ENCODE results near the gene LMNA. TPM values are rescaled to one million over a fixed set of nuclear protein-coding genes. Genes with fewer than 3 reads are reported as not detected.

Gene LMNA
- total RNA-seq, 6 experiments from 2014 or later = 79.4 to 129 (median 98.8) TPM

DNA sequence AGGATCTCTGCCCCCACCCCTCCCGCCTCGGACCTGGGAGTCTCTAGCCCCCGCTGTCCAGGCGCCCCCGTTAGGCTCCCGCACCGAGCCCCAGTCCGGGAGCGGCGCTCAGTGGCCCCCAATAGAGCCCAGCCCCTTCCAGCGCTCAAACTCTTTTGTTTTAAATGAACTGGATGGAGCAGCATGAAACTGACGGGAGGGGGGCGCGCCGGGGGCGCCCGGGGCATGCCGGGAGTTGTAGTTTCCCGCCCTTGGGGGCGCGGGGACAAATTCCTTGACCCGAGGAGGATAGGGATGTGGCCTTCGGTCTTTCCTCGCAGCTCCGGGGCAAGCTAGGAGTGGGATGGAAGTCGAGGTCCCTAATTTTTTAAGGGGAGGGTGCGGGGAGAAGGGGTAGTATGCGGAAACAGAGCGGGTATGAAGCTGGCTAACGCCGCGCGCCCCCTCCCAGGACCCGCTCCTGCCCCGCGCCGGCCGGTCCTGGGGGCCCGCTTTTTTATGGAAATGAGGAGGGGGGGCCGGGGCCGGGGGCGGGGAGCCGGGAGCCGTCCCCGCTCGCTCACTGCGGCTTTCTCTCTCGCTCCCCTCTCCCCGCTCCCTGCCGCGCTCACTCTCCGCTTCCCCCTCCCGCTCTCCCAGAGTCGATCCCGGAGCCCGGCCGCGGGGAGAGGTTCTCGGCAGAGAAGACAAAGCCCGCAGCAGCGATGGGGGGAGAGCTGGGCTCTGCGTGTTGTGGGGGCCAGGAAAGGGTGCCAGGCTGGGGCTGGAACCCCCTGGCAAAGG lies 32.0 kb upstream of the LMNA start, which contains the start of gene MEX3A:
MEX3A (minus strand) TSS at position 157 of the 783 bp plus-strand sequence. CDS start 467 bp downstream, outside the sequence.
- peak within 1 kb of the TSS; percentile 81 to 85 (median 84) for H3K4me3 ChIP-seq
- TF ChIP-seq, protein P1, sequence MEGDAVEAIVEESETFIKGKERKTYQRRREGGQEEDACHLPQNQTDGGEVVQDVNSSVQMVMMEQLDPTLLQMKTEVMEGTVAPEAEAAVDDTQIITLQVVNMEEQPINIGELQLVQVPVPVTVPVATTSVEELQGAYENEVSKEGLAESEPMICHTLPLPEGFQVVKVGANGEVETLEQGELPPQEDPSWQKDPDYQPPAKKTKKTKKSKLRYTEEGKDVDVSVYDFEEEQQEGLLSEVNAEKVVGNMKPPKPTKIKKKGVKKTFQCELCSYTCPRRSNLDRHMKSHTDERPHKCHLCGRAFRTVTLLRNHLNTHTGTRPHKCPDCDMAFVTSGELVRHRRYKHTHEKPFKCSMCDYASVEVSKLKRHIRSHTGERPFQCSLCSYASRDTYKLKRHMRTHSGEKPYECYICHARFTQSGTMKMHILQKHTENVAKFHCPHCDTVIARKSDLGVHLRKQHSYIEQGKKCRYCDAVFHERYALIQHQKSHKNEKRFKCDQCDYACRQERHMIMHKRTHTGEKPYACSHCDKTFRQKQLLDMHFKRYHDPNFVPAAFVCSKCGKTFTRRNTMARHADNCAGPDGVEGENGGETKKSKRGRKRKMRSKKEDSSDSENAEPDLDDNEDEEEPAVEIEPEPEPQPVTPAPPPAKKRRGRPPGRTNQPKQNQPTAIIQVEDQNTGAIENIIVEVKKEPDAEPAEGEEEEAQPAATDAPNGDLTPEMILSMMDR (IDR thresholded peaks at IDR 0.05) = no peak
- TF ChIP-seq POLR2A (IDR thresholded peaks at IDR 0.05) = no peak
- DNase-seq (peak; percentile 75 to 81 (median 80)), ATAC-seq (peak; percentile 71 to 79 (median 77))
- no peaks in the 10 kb centered on the region for H3K27me3 ChIP-seq
- H3K36me3 ChIP-seq = no peaks in the 10 kb centered on the region
- H3K27ac ChIP-seq = peak within 1 kb of the TSS; percentile 16 to 43 (median 30)
- H3K9me3 ChIP-seq = no peaks in the 10 kb centered on the region
- intact Hi-C loops (cut with DNase I) = no loop called here
- under 1% methylated on average over 47 of the region's 62 CpGs for WGBS (ENCODE audit: insufficient coverage, low coverage, low lambda C conversion rate, missing lambda C conversion rate)
- peaks cover 0 to 17% (median 8%) of the 10 kb centered on the region in 4 donors for H3K4me1 ChIP-seq

DNA sequence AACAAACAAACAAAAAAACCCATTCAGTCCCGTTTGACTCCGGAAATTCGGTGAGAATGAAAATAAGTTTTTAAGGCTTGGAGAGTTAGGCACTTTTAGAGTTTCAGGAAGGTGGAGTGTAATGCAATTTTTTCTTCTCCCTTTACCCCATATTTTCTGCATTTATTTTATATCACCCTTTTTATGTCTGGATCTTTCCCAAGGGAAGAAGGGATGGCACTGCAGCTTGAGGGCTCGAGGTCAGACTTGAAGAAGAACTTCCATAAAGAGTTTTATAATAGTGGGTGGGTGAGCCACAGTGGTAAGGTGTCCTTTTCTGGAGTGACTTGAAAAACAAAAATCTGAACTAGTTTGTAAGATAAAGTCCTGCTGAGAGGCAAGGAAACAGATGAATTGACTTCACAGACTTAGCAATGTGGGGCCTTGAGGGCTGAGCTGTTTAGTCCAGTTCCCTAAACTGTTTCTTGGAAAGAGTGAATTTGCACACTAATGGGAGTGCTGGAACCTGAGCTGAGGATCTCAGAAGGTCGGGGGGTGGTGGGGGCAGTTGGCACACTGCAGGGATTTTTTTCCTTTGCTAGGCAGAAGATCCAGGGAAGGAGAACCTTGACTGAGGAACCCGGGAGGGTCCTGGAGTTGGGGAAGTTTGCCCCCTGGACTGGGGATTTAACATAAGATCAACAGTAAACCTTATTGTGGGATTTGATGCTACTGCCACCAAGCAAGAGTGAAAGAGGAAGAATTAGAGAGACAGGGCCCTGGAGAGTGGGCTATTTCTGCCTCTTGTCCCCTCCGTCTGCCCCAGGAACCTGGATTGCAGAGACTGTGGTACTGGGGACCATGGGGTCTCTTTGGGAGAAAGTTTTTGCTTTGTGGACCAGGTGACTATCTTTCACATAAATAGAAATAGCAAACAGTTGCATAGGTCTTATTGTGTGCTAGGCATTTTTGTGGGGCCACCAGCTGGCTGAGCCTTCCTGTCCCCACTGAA lies 30.4 kb upstream of the LMNA start:
- H3K36me3 ChIP-seq = no peaks in the 10 kb centered on the region
- no peak overlapping the region for H3K27ac ChIP-seq
- ATAC-seq = no peak
- no peak for DNase-seq
- 59% methylated on average over 7 of the region's 7 CpGs for WGBS (ENCODE audit: insufficient coverage, low coverage, low lambda C conversion rate, missing lambda C conversion rate)
- no peaks in the 10 kb centered on the region for H3K27me3 ChIP-seq
- intact Hi-C loops (cut with DNase I) = no loop called here
- H3K4me3 ChIP-seq = no peak overlapping the region
- no peaks in the 10 kb centered on the region for H3K9me3 ChIP-seq
- H3K4me1 ChIP-seq = peaks cover 0 to 17% (median 8%) of the 10 kb centered on the region in 4 donors
- TF ChIP-seq, protein P1 (IDR thresholded peaks at IDR 0.05) = no peak
- TF ChIP-seq POLR2A (IDR thresholded peaks at IDR 0.05) = no peak

DNA sequence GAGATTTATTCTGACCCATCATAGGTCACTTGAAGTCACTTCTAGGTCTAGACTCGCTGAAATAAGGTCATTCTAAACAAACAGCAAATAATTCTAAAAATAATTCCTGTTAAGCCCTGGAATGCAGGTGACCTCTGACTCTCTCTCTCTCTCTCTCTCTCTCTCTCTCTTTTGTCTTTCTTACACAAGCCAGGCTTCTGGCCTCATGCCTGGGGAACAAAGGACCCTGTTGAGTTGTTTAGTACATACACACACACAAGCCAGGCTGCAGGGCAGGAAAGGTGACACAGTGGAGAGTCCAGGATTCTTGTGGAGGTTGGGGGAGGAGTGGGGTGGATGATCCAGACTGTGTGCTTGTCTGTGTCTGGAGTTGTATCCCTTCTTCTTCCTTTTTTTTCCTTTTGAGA lies 28.3 kb upstream of the LMNA start:
- H3K36me3 ChIP-seq = no peaks in the 10 kb centered on the region
- H3K27ac ChIP-seq = peak overlapping the region in 2 of 3 donors; percentile 45 to 60
- H3K9me3 ChIP-seq = no peaks in the 10 kb centered on the region
- peaks cover 0 to 17% (median 8%) of the 10 kb centered on the region in 4 donors for H3K4me1 ChIP-seq
- intact Hi-C loops (cut with DNase I) = no loop called here
- H3K4me3 ChIP-seq = no peak overlapping the region
- H3K27me3 ChIP-seq = no peaks in the 10 kb centered on the region
- no peak for TF ChIP-seq POLR2A (IDR thresholded peaks at IDR 0.05)
- TF ChIP-seq, protein P1 (IDR thresholded peaks at IDR 0.05) = peak in 1 of 4 donors; percentile 2
- 18% methylated on average over 1 of the region's 1 CpG for whole genome bisulfite sequencing (ENCODE audit: insufficient coverage, low coverage, low lambda C conversion rate, missing lambda C conversion rate)
- peak; percentile 78 to 88 (median 88) for DNase-seq
- peak; percentile 58 to 76 (median 72) for ATAC-seq

DNA sequence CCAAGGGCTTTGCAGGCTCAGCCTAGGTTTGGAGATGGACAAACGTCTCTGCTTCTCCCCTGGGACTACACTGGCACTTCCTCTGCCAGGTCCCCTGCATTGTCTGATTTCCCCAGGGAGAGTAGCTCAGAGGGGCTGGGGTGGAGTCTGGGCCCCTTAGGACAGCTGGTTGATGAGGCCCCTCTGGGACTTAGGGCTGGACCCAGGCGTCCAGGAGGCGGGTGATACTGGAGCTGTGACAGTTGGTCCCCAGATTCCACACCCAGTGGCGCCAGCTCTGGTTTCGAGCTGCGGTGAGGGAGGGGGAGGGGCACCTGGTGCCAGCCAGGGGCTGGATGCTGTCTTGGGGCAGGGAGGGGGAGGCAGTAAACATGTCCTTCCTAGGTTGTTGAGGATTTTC lies 24.8 kb upstream of the LMNA start:
- no peak for ATAC-seq
- H3K4me3 ChIP-seq = no peak overlapping the region
- no peak for DNase-seq

More for the DNA sequence above, 24.8 kb upstream of the LMNA start:
- peaks cover 0 to 17% (median 8%) of the 10 kb centered on the region in 4 donors for H3K4me1 ChIP-seq
- no peak overlapping the region for H3K27ac ChIP-seq
- no peaks in the 10 kb centered on the region for H3K9me3 ChIP-seq
- no peak for TF ChIP-seq POLR2A (IDR thresholded peaks at IDR 0.05)
- TF ChIP-seq, protein P1 (IDR thresholded peaks at IDR 0.05) = no peak
- H3K27me3 ChIP-seq = no peaks in the 10 kb centered on the region
- intact Hi-C loops (cut with DNase I) = no loop called here
- no peaks in the 10 kb centered on the region for H3K36me3 ChIP-seq
- WGBS (ENCODE audit: insufficient coverage, low coverage, low lambda C conversion rate, missing lambda C conversion rate) = 67% methylated on average over 1 of the region's 6 CpGs

All from right lobe of liver (tissue), 6 donors.